Esophagus muscularis mucosa (tissue), 4 donors: ENCODE results near the gene HSPG2. TPM values are rescaled to one million over a fixed set of nuclear protein-coding genes. Genes with fewer than 3 reads are reported as not detected.
A peak's percentile ranks its signal among the peaks of the same experiment; 100 is the strongest.

Source experiments
- DNase-seq: peaks from one replicate; pipeline ENCODE4 v3.0.0-alpha.2; 2017; ENCODE audit errors: extremely low spot score
- H3K27ac ChIP-seq, 4 donors: fragments of 200-600 bp; sonication (generic); replicated peaks in 1 of 4; 1 replicate in 3 of 4; 2 replicates in 1 of 4; pipeline ENCODE4 v1.5.1; 2016 to 2019; ENCODE audit warnings: mild to moderate bottlenecking in 1 of 4
- H3K27me3 ChIP-seq, 4 donors: fragments of 200-600 bp; sonication (generic); one replicate each; pipeline versions ENCODE4 v1.5.1 to v1.6.0; 2016 to 2019
- H3K36me3 ChIP-seq, 4 donors: fragments of 200-600 bp; sonication (generic); one replicate each; pipeline ENCODE4 v1.5.1; 2016 to 2019
- H3K4me1 ChIP-seq, 4 donors: fragments of 200-600 bp; sonication (generic); one replicate each; pipeline ENCODE4 v1.5.1; 2016 to 2019
- H3K4me3 ChIP-seq, 4 donors: fragments of 200-600 bp; sonication (generic); 1 replicate in 2 of 4; 2 replicates in 2 of 4; pipeline ENCODE4 v1.5.1; 2016 to 2019; ENCODE audit warnings: mild to moderate bottlenecking in 4 of 4, moderate library complexity in 1 of 4
- H3K9me3 ChIP-seq, 4 donors: fragments of 200-600 bp; sonication (generic); 1 replicate in 3 of 4; 2 replicates in 1 of 4; pipeline ENCODE4 v1.5.1; 2016 to 2019
- EP300 ChIP-seq: sonication (generic); formaldehyde crosslinking; IDR thresholded peaks from one replicate; pipeline ENCODE4 v1.6.1; 2017; ENCODE audit warnings: antibody characterized with exemption
- POLR2A ChIP-seq: fragments of 450-650 bp; IDR thresholded peaks from one replicate; pipeline ENCODE4 v1.6.1; 2017; ENCODE audit warnings: antibody characterized with exemption, moderate library complexity, mild to moderate bottlenecking, low read depth
- POLR2AphosphoS5 ChIP-seq, 2 donors: sonication (generic); formaldehyde crosslinking; IDR thresholded peaks; one replicate each; pipeline ENCODE4 v1.6.1; 2017; ENCODE audit warnings: antibody characterized with exemption in 2 of 2
- WGBS: methylation state at CpG from one replicate; pipeline ENCODE4 v1.1.5; 2018; 5-methylcytosine and 5-hydroxymethylcytosine counted together
- intact Hi-C: fragments of 100-400 bp; cut with DNase I; formaldehyde crosslinking; loops from one replicate; pipeline ENCODE4 v1.15.1; 2023
- total RNA-seq, 4 donors: library from RNA; depleted of rRNA; stranded (reverse); fragments of >200 nt; gene quantifications; one replicate each; pipeline versions ENCODE4 v1.1.0 to v1.2.1, GENCODE V29; 2016
- TF ChIP-seq, protein P1 (sequence below), 3 experiments: fragments of 200-600 bp in 2 of 3; fragments of 450-650 bp in 1 of 3; sonication (generic) in 2 of 3; IDR thresholded peaks; one replicate each; pipeline ENCODE4 v1.5.1; 2017 to 2019; ENCODE audit warnings: antibody characterized with exemption in 3 of 3, mild to moderate bottlenecking in 2 of 3, moderate library complexity in 1 of 3

The HSPG2 gene
- total RNA-seq, 4 donors from 2014 or later = 414 to 1,199 (median 595) TPM

DNA sequence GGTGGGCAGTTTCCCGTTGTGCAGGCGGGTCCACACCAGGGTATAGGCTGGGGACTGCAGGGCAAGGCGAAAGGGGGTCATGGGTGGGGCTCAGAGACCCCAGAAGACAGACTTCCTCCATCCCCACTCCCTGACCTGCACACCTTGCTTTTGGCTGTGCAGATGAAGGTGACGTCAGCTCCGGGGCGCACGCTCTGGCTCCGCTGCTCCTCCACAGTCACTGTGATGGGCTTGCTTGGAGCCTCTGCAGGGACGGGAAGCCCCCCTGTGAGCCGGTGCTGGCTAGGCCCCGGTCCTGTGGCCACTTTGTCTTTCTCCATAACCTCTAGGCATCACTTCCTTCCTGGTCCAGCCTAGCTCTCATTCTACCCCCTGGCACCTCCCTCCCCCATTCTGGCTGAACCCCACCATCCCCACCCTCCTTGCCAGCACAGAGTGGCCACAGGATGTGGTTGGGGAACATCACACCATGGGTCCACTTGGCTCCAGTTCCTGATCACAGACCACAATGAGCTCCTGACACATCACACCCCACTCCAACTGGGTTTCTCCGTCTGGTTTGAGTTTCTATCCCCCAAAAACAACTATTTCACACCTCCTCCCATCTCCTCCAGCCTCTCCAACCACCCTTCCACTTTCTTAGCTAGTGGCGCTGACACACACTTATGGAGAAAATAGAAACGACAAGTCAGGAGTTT lies 79.8 kb downstream of the HSPG2 start:
- DNase-seq = no peak
- Histone ChIP-seq H3K27me3 (no peaks in the 10 kb centered on the region), H3K4me3 (no peak overlapping the region), H3K27ac (peak overlapping the region; percentile 38 to 87 (median 62)), H3K9me3 (no peaks in the 10 kb centered on the region), H3K4me1 (peaks cover 4 to 15% (median 8%) of the 10 kb centered on the region in 4 donors), H3K36me3 (peaks cover 94 to 100% (median 100%) of the 10 kb centered on the region in 4 donors)
- TF ChIP-seq, protein P1, sequence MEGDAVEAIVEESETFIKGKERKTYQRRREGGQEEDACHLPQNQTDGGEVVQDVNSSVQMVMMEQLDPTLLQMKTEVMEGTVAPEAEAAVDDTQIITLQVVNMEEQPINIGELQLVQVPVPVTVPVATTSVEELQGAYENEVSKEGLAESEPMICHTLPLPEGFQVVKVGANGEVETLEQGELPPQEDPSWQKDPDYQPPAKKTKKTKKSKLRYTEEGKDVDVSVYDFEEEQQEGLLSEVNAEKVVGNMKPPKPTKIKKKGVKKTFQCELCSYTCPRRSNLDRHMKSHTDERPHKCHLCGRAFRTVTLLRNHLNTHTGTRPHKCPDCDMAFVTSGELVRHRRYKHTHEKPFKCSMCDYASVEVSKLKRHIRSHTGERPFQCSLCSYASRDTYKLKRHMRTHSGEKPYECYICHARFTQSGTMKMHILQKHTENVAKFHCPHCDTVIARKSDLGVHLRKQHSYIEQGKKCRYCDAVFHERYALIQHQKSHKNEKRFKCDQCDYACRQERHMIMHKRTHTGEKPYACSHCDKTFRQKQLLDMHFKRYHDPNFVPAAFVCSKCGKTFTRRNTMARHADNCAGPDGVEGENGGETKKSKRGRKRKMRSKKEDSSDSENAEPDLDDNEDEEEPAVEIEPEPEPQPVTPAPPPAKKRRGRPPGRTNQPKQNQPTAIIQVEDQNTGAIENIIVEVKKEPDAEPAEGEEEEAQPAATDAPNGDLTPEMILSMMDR (IDR thresholded peaks at IDR 0.05) = no peak
- no peak for TF ChIP-seq POLR2A
- TF ChIP-seq EP300 = no peak
- TF ChIP-seq POLR2AphosphoS5 (IDR thresholded peaks at IDR 0.05) = no peak
- WGBS = 81% methylated on average over 14 of the region's 14 CpGs
- intact Hi-C loops = no loop called here

DNA sequence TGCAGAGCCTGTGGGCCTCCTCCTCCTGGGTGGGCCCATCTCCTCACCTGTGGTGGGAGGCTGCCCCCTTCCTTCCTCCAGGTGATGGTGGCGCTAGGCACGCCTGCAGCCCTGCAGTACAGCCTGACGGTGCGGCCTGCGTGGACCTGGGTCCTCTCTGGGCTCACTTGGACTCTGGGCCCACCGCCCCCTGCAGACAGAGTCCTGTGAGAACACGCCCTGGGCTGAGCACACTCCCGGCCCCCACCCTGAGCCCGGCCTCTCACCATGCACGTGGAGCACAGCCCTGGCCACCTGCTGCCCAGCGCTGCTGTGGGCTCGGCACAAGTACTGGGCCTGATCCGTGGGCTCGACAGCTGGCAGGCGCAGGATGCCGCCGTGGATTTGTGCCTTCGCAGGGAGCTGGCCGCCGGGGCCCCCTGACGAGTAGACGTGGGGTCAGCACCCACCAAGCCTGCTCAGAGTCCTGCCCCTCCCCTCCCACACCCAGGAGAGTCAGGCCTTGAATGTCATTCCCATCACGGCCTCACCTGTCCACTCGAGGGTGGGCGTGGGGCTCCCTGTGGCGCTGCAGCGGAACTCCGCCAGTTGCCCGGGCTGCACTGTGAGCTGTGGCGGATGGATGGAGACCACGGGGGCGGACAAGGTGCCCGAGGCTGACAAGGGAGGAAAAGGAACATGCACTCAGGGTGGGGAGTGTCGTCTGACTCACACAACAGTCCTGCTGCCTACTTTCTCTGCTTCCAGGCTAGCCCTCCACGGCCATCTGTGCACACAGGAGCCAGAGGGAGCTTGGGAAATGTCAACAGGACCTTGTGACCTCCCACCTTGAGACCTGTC lies 81.6 kb downstream of the HSPG2 start:
- no peak overlapping the region for H3K4me3 ChIP-seq
- peaks cover 98 to 100% (median 100%) of the 10 kb centered on the region in 4 donors for H3K36me3 ChIP-seq
- intact Hi-C loops = no loop called here

DNA sequence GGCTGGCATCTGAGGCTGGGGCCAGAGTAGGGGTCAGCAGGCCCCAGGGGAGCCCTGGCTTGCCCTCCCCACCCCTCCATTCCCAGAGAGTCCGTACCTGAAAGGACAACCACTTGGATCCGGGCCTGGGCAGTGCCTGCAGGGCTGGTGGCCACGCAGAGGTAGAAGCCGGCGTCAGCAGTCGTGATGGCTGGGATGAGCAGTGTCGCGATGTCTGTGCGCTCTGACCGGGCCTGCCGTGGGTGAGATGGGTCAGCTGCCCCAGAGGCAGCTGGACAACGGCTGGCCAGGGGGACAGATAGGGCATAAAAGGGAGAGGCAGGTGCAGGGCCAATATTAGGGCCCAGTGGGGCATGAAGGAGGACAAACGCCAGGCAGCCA lies 82.4 kb downstream of the HSPG2 start:
- Histone ChIP-seq H3K27me3 (no peaks in the 10 kb centered on the region), H3K4me3 (no peak overlapping the region), H3K9me3 (no peaks in the 10 kb centered on the region), H3K4me1 (peaks cover 0 to 5% (median 0%) of the 10 kb centered on the region in 4 donors), H3K36me3 (peaks cover 98 to 100% (median 100%) of the 10 kb centered on the region in 4 donors), H3K27ac (peak overlapping the region in 2 of 4 donors; percentile 24 to 30)
- TF ChIP-seq POLR2AphosphoS5 (IDR thresholded peaks at IDR 0.05) = no peak
- TF ChIP-seq, protein P1 (IDR thresholded peaks at IDR 0.05) = no peak
- no peak for TF ChIP-seq EP300
- TF ChIP-seq POLR2A = no peak
- intact Hi-C loops = no loop called here
- 97% methylated on average over 10 of the region's 13 CpGs for WGBS
- no peak for DNase-seq

More for the DNA sequence above, 81.6 kb downstream of the HSPG2 start:
- no peak for DNase-seq
- H3K4me1 ChIP-seq = peaks cover 0 to 5% (median 0%) of the 10 kb centered on the region in 4 donors
- TF ChIP-seq POLR2AphosphoS5 (IDR thresholded peaks at IDR 0.05) (peak in 1 of 2 donors; percentile 20), EP300 (no peak)
- 75% methylated on average over 23 of the region's 35 CpGs for WGBS
- H3K9me3 ChIP-seq = no peaks in the 10 kb centered on the region
- H3K27ac ChIP-seq = peak overlapping the region; percentile 2 to 87 (median 16)
- no peaks in the 10 kb centered on the region for H3K27me3 ChIP-seq

DNA sequence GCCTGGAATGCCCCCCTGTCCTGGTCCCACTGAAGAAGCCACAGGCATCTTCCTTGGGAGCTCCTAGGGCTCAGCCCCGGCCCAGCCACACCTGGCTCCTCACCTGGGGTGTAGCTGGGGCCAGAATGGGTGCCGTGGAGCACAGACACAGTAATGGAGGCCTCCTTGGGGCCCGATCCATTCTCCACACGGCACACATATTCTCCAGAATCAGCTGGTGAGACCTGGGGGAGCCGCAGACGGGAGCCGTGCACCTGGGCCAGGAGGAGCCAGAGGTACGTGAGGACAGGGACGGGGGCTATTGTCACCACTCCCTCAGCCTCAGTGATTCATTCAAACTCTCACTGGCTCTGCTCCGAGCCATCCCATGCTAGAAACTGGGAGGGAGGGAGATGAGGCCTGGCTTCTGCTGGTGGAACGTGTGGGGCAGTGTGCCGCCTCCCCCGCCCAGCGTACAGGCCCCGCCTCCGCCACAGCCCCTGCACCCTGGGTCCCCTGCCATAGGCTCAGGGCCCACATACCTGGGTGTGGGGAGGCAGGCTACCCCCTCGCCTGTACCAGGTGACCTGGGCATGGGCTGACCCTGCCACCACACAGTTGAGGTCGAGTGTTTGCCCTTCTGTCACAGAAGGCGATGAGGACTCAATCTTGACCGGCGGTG lies 82.9 kb downstream of the HSPG2 start:
- Histone ChIP-seq H3K9me3 (no peaks in the 10 kb centered on the region), H3K36me3 (peaks cover 98 to 100% (median 100%) of the 10 kb centered on the region in 4 donors), H3K4me1 (peaks cover 0 to 5% (median 0%) of the 10 kb centered on the region in 4 donors), H3K27me3 (no peaks in the 10 kb centered on the region), H3K27ac (peak overlapping the region in 1 of 4 donors; percentile 30), H3K4me3 (no peak overlapping the region)
- intact Hi-C loops = no loop called here
- WGBS = 84% methylated on average over 16 of the region's 21 CpGs
- DNase-seq = no peak
- TF ChIP-seq, protein P1 (IDR thresholded peaks at IDR 0.05) = no peak
- peak in 1 of 2 donors; percentile 24 for TF ChIP-seq POLR2AphosphoS5 (IDR thresholded peaks at IDR 0.05)

DNA sequence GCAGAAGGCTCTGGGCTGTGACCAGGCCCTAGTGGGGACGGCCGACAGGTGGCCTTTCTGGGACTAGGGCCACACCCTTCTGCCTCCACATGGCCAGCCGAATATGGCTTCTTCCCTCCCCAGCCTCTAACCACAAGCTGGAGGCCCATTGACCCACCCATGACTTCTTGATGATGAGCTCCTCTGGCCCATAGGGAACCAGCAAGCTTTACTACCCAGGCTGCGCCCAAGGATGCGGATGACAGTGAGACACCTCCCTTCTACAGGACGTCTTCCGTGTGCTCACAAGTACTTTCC lies 84.0 kb downstream of the HSPG2 start:
- DNase-seq = no peak
- Histone ChIP-seq H3K4me1 (peaks cover 0 to 5% (median 0%) of the 10 kb centered on the region in 4 donors), H3K4me3 (no peak overlapping the region), H3K27me3 (no peaks in the 10 kb centered on the region), H3K27ac (peak overlapping the region; percentile 7 to 46 (median 22)), H3K36me3 (peaks cover 98 to 100% (median 100%) of the 10 kb centered on the region in 4 donors), H3K9me3 (no peaks in the 10 kb centered on the region)
- intact Hi-C loops = no loop called here
- 87% methylated on average over 4 of the region's 7 CpGs for WGBS
- TF ChIP-seq POLR2AphosphoS5 (IDR thresholded peaks at IDR 0.05) (no peak), POLR2A (no peak), EP300 (no peak)
- TF ChIP-seq, protein P1 (IDR thresholded peaks at IDR 0.05) = no peak
